Urinary bladder (tissue), 4 donors: ENCODE results near the gene ZNF165. TPM values are rescaled to one million over a fixed set of nuclear protein-coding genes. Genes with fewer than 3 reads are reported as not detected.

ENCODE experiments used
- DNase-seq: peaks from one replicate; pipeline ENCODE4 v3.0.0-alpha.2; 2015; ENCODE audit errors: extremely low spot score
- H3K27ac ChIP-seq: one replicate; pipeline ENCODE4 v1.5.1; 2013; ENCODE audit warnings: low read depth, mild to moderate bottlenecking, moderate library complexity
- H3K36me3 ChIP-seq: one replicate; pipeline ENCODE4 v1.6.1; 2013; ENCODE audit warnings: mild to moderate bottlenecking, moderate library complexity; ENCODE audit not compliant: insufficient read depth
- H3K4me1 ChIP-seq: one replicate; pipeline ENCODE4 v1.6.1; 2013; ENCODE audit warnings: mild to moderate bottlenecking, moderate library complexity; ENCODE audit not compliant: insufficient read depth
- H3K4me3 ChIP-seq: one replicate; pipeline ENCODE4 v1.5.1; 2013; ENCODE audit warnings: low read depth, low read length
- WGBS: extraction: QIAGEN DNeasy Blood & Tissue Kit; methylation state at CpG from one replicate; pipeline ENCODE4 v1.1.7; 2013; 5-methylcytosine and 5-hydroxymethylcytosine counted together
- polyA plus RNA-seq: library from polyadenylated mRNA; stranded (reverse); fragments of 200-250 nt; gene quantifications from one replicate; pipeline ENCODE4 v1.2.3, GENCODE V29; 2013
- total RNA-seq: library from RNA; depleted of rRNA; stranded (reverse); fragments of >200 nt; gene quantifications from one replicate; pipeline ENCODE4 v1.2.3, GENCODE V29; 2014
- donor health status: healthy with polysubstance abuse.
- donor health status: healthy.

ZNF165 gene
- total and polyA plus RNA-seq, 2 donors, result 0.90 to 1.0 TPM

GRCh38 chr6:28134716-28135115 is 54.3 kb downstream of the ZNF165 start:
- H3K4me1 ChIP-seq, result no peaks in the 10 kb centered on the region
- no peak overlapping the region for H3K27ac ChIP-seq
- no peak overlapping the region for H3K4me3 ChIP-seq
- H3K36me3 ChIP-seq, result peaks cover 3% of the 10 kb centered on the region
- 65% methylated on average over 1 of the region's 1 CpG for WGBS
- no peak for DNase-seq

GRCh38 chr6:28135393-28135792 is 55.0 kb downstream of the ZNF165 start:
- 21% methylated on average over 3 of the region's 3 CpGs for WGBS
- no peak overlapping the region for H3K27ac ChIP-seq
- no peak overlapping the region for H3K4me3 ChIP-seq
- peaks cover 3% of the 10 kb centered on the region for H3K36me3 ChIP-seq
- no peaks in the 10 kb centered on the region for H3K4me1 ChIP-seq
- no peak for DNase-seq

GRCh38 chr6:28136585-28137504 is 56.5 kb downstream of the ZNF165 start:
- H3K36me3 ChIP-seq, result no peaks in the 10 kb centered on the region
- peak overlapping the region; percentile 73 for H3K4me3 ChIP-seq
- WGBS, result under 1% methylated on average over 58 of the region's 58 CpGs
- H3K27ac ChIP-seq, result peak overlapping the region; percentile 89
- DNase-seq, result peak; percentile 80
- no peaks in the 10 kb centered on the region for H3K4me1 ChIP-seq

- 2% methylated on average over 6 of the region's 6 CpGs for WGBS
- H3K4me3 ChIP-seq, result peak overlapping the region; percentile 73
- H3K36me3 ChIP-seq, result no peaks in the 10 kb centered on the region
- peak overlapping the region; percentile 89 for H3K27ac ChIP-seq
- no peaks in the 10 kb centered on the region for H3K4me1 ChIP-seq
- DNase-seq, result no peak
Measured at GRCh38 chr6:28137505-28137981, 57.2 kb downstream of the ZNF165 start.

Other genes starting within 250 kb of the ZNF165 start
- not detected for gene OR2B2, start 168.2 kb upstream of the ZNF165 start, total RNA-seq
- not detected for gene OR2B2, start 168.2 kb upstream of the ZNF165 start, polyA plus RNA-seq
- not detected for gene OR2B6, start 123.3 kb upstream of the ZNF165 start, total RNA-seq
- gene OR2B6, start 123.3 kb upstream of the ZNF165 start, polyA plus RNA-seq, result not detected
- 3.9 TPM for gene ZSCAN16, start 44.0 kb downstream of the ZNF165 start, total RNA-seq
- gene ZSCAN16, start 44.0 kb downstream of the ZNF165 start, polyA plus RNA-seq, result 3.5 TPM
- gene ZKSCAN8, start 61.3 kb downstream of the ZNF165 start, total RNA-seq, result 33.0 TPM
- gene ZKSCAN8, start 61.3 kb downstream of the ZNF165 start, polyA plus RNA-seq, result 12.0 TPM
- 19.2 TPM for gene ZSCAN9, start 144.7 kb downstream of the ZNF165 start, total RNA-seq
- gene ZSCAN9, start 144.7 kb downstream of the ZNF165 start, polyA plus RNA-seq, result 12.8 TPM
- gene ZKSCAN4, start 171.7 kb downstream of the ZNF165 start, total RNA-seq, result 7.3 TPM
- gene ZKSCAN4, start 171.7 kb downstream of the ZNF165 start, polyA plus RNA-seq, result 4.0 TPM
- 0.90 TPM for gene NKAPL, start 178.7 kb downstream of the ZNF165 start, total RNA-seq
- gene NKAPL, start 178.7 kb downstream of the ZNF165 start, polyA plus RNA-seq, result 4.4 TPM
- 35.1 TPM for gene ZSCAN26, start 186.6 kb downstream of the ZNF165 start, total RNA-seq
- gene ZSCAN26, start 186.6 kb downstream of the ZNF165 start, polyA plus RNA-seq, result 15.5 TPM
- gene PGBD1, start 201.0 kb downstream of the ZNF165 start, total RNA-seq, result 8.7 TPM
- gene PGBD1, start 201.0 kb downstream of the ZNF165 start, polyA plus RNA-seq, result 4.7 TPM